Measurements from ENCODE around the gene NACC2.

- TF ChIP-seq CTCF (IDR thresholded peaks at IDR 0.05; ENCODE audit: low read length), result no peak
- TF ChIP-seq EZH2 (optimal IDR thresholded peaks at IDR 0.05; ENCODE audit: low read depth, low read length), result no peak
- TF ChIP-seq EZH2phosphoT487 (IDR thresholded peaks at IDR 0.05; ENCODE audit: low read length), result no peak
These were observed 101.2 kb downstream of the NACC2 start for GRCh38 chr9:135993765-135994500.

Data from MM.1S (cell line).